Measurements from ENCODE around the gene AOAH. TPM values are rescaled to one million over a fixed set of nuclear protein-coding genes. Genes with fewer than 3 reads are reported as not detected.

Gene AOAH
- total RNA-seq, 1 donor from 2014 or later = 0.40 TPM

GRCh38 chr7:36600314-36600682 lies 124.0 kb downstream of the AOAH start:
- DNase-seq (ENCODE audit: low spot score in 2 of 2, unreplicated experiment in 2 of 2) = no peak
- Mint-ChIP-seq H3K4me3 (no peak overlapping the region), H3K27me3 (ENCODE audit: low read depth) (peaks cover 10% of the 10 kb centered on the region), H3K9me3 (no peaks in the 10 kb centered on the region), H3K4me1 (peaks cover 28% of the 10 kb centered on the region), H3K36me3 (no peaks in the 10 kb centered on the region), H3K27ac (no peak overlapping the region)
- TF ChIP-seq CTCF (IDR thresholded peaks at IDR 0.05; ENCODE audit: unreplicated experiment) = no peak

GRCh38 chr7:36599645-36600313 lies 124.5 kb downstream of the AOAH start:
- no peak for TF ChIP-seq CTCF (IDR thresholded peaks at IDR 0.05; ENCODE audit: unreplicated experiment)
- DNase-seq (ENCODE audit: low spot score in 2 of 2, unreplicated experiment in 2 of 2) = no peak
- peaks cover 23% of the 10 kb centered on the region for H3K4me1 Mint-ChIP-seq
- no peak overlapping the region for H3K4me3 Mint-ChIP-seq
- peaks cover 10% of the 10 kb centered on the region for H3K27me3 Mint-ChIP-seq (ENCODE audit: low read depth)
- no peak overlapping the region for H3K27ac Mint-ChIP-seq
- no peaks in the 10 kb centered on the region for H3K9me3 Mint-ChIP-seq
- H3K36me3 Mint-ChIP-seq = no peaks in the 10 kb centered on the region

- H3K27ac Mint-ChIP-seq = no peak overlapping the region
- H3K27me3 Mint-ChIP-seq (ENCODE audit: low read depth) = peaks cover 7% of the 10 kb centered on the region
- no peaks in the 10 kb centered on the region for H3K9me3 Mint-ChIP-seq
- H3K4me1 Mint-ChIP-seq = peaks cover 19% of the 10 kb centered on the region
- no peak for TF ChIP-seq CTCF (IDR thresholded peaks at IDR 0.05; ENCODE audit: unreplicated experiment)
- H3K36me3 Mint-ChIP-seq = no peaks in the 10 kb centered on the region
- DNase-seq (ENCODE audit: low spot score in 2 of 2, unreplicated experiment in 2 of 2) = no peak
- no peak overlapping the region for H3K4me3 Mint-ChIP-seq
These were observed 126.1 kb downstream of the AOAH start for GRCh38 chr7:36598054-36598674.

- peak overlapping the region; percentile 27 for H3K27ac Mint-ChIP-seq
- H3K9me3 Mint-ChIP-seq = no peaks in the 10 kb centered on the region
- no peaks in the 10 kb centered on the region for H3K36me3 Mint-ChIP-seq
- no peak overlapping the region for H3K4me3 Mint-ChIP-seq
- DNase-seq (ENCODE audit: low spot score in 2 of 2, unreplicated experiment in 2 of 2) = no peak
- peaks cover 7% of the 10 kb centered on the region for H3K27me3 Mint-ChIP-seq (ENCODE audit: low read depth)
- H3K4me1 Mint-ChIP-seq = peaks cover 18% of the 10 kb centered on the region
- TF ChIP-seq CTCF (IDR thresholded peaks at IDR 0.05; ENCODE audit: unreplicated experiment) = no peak
These were observed 127.1 kb downstream of the AOAH start for GRCh38 chr7:36597090-36597773.

GRCh38 chr7:36594445-36594844 lies 129.8 kb downstream of the AOAH start:
- H3K4me1 Mint-ChIP-seq = peaks cover 5% of the 10 kb centered on the region
- H3K27me3 Mint-ChIP-seq (ENCODE audit: low read depth) = peaks cover 7% of the 10 kb centered on the region
- H3K4me3 Mint-ChIP-seq = no peak overlapping the region
- H3K27ac Mint-ChIP-seq = no peak overlapping the region
- TF ChIP-seq CTCF (IDR thresholded peaks at IDR 0.05; ENCODE audit: unreplicated experiment) = no peak
- H3K36me3 Mint-ChIP-seq = no peaks in the 10 kb centered on the region
- H3K9me3 Mint-ChIP-seq = peaks cover 6% of the 10 kb centered on the region
- DNase-seq (ENCODE audit: low spot score in 2 of 2, unreplicated experiment in 2 of 2) = no peak
